GM21723 (cell line): ENCODE measurements around the gene UBE2V1.

Experiments used
- ATAC-seq: cut with Tn5 transposase; IDR thresholded peaks from one replicate; pipeline ENCODE4 v1.9.1; 2021; ENCODE audit warnings: mild to moderate bottlenecking, moderate library complexity; ENCODE audit not compliant: unreplicated experiment

The UBE2V1 gene

DNA sequence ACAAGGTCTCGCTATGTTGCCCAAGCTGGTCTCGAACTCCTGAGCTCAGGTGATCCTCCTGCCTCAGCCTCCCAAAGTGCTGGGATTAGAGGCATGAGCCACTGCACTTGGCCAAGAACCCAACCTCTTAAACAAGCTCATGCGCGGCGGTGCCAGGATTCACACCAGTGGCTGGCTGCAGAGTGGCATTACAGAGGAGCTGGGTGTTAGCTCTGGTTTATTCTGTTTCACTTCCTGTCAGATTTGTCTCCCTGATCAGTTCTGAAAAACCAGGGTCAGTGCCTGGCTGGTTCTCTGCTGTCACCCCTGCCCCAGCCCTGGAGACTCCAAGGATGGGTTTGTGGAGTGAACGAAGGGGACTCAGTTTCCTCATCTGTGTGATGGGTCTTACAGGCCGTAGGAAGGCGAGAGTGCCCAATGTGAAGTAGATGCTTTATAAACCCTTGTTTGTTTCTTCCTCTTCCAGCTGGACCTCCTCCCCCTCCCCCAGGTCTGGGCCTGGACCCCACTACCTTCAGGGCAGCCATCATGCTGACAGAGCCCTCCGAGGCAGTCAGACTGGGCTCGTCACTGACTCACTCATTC, 63.4 kb downstream of the UBE2V1 start:
- ATAC-seq: no peak

GRCh38 chr20:50048420-50049166, 64.4 kb downstream of the UBE2V1 start:
- ATAC-seq: no peak

DNA sequence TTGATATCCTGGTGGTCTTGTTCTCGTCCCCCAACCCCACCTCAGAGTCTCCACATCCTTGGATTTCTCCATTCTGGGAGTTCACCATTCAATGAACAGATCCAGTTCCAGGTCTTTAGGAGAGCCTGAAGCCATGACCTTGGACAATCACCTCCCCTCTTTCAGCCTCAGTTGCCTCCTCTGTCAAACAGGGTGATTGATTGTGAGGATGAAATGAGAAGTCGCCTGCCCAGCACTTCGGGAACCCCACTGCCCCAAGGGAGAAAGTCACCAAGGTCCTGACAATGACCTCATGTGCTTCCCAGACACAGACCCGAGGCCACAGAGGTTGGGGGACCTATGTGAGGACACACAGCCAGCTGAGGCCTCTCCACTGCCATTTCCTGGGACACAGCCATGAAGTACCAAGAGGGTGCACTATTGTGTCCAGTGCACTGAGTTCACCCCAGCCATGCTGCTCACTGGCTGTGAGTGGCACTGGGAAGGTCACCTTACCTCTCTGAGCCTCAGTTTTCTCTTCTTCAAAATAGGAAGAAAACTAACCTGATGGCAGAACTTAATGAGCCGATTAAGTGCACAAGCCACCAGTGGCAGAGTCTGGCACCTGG, 68.5 kb downstream of the UBE2V1 start:
- ATAC-seq: no peak

- ATAC-seq: no peak
Measured at GRCh38 chr20:50043573-50044352, 69.2 kb downstream of the UBE2V1 start.

DNA sequence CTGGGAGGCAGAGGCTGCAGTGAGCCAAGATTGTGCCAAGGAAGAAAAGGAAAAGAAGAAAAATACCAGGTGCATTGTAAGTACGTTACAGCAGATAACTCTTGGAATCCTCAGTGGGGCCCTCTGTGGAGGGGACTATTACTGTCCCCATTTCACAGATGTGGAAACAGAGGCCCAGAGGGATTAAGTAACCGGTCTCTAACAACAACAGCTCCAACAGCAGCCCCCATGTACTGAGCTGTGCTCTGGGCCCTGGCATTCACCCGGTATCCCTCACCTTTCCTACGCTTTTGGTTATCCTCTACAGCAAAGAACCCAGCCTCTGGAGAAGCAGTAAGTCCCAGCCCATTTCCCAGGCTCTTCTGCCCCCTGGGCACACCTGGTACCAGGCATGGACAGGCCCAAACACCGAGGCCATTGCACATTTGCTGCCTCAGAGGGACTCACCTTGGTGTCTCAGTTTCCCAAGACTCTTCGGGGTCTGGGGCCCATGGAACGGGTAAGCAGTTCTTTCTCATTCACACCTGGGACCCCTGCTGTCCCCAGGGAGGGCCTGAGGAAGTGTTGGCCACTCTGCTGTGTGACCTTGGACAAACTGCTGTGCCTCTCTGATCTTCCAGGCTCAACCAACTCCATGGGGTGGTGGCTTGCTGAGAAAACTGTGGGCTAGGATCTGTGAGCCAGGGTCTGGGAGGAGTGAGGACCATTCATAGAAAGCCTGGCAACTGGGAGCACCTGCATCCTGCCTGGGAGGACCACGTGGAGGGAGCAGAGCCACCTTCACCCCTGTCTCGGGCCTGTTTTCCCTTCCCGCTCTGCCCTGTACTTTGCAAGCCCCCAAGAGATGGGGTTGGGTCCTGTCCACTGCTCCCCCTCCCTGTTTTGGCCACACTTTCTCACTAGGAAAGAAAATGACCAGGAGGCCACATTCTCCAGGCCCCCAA, 70.3 kb downstream of the UBE2V1 start:
- no peak for ATAC-seq

DNA sequence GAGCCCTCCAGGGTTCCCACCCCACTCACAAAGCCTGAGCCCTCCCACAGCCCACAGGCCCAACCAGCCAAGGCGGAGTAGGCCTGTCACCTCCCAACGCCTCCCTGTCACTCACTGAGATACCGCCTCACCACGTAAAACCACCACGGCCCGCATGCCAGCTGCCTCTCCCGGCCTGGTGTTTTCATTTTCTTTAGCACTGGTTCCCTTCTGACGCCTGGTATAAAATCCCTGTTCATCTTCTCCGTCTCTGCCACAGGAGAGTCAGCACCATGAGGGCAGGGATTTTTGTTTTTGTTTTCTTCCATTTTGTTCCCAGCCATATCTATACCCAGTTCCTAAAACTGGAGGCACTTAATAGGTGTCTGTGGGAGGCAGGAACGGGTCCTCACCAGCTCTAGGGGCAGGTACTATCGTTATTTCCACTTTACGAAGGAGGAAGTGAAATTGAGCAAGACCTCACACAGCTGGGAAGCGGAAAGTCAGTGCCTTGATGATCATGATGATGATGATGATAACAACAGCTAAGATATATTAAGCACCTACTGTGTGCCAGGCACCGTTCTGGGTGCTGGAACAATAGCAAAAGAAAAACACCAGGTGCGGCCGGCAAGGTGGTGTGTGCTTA, 71.6 kb downstream of the UBE2V1 start:
- peak; percentile 40 for ATAC-seq

DNA sequence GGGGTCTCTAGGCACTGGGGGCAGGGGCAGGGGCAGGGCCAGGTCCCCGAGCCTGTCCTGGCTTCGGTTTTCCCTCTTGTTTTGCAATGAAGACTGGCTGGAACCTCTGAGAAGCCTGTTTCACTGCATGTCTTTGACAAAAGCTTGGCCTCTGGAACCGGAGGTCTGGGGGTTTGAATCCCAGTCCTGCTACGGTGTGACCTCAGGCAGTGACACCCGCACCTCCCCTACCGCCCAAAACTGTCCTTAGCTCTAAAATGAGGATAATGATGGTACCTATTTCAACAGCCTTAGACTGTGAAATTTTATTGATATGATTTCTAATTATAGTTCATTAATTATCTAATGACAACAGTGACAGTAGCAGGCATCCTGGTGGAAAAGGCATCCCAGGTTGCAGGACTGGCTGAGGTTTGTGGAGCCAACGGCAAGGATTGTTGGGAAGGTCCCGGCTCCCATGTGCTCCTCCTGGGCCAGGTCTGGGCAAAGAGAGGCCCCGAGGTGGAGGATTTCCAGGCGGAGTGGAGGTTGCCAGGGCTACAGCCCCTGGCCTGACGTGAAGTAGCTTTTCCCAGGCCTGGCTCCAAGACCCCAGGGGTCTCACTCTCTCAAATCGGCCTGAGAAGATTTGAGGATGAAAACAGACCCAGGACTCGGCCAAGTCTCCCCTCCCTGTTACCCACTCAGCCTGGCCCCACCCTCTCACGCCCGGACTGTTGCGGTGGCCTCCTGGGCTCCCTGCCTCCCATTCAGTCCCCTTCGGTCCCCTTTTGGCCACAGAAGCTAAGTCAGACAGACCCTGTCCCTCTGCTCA, 72.3 kb downstream of the UBE2V1 start:
- no peak for ATAC-seq

GRCh38 chr20:50039706-50040431, 73.1 kb downstream of the UBE2V1 start:
- no peak for ATAC-seq

GRCh38 chr20:50038574-50038991, 74.4 kb downstream of the UBE2V1 start:
- no peak for ATAC-seq

DNA sequence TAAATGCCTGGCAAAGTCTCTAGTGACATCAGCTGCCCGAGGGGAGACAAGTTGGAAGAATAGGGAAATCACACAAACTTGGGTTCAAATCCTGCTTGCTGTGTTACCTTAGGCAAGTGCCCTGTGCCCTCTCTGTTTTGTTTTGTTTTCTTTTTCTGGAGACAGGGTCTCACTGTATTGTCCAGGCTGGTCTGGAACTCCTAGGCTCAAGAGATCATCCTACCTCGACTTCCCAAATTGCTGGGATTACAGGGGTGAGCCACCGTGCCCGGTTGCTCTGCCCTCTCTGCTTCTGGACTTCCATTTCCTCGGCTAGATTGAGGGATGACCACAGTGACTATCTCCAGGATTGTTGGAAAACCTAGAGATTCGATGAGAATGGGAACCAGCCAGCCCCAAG, 74.8 kb downstream of the UBE2V1 start:
- no peak for ATAC-seq

GRCh38 chr20:50037575-50037974, 75.4 kb downstream of the UBE2V1 start:
- no peak for ATAC-seq

DNA sequence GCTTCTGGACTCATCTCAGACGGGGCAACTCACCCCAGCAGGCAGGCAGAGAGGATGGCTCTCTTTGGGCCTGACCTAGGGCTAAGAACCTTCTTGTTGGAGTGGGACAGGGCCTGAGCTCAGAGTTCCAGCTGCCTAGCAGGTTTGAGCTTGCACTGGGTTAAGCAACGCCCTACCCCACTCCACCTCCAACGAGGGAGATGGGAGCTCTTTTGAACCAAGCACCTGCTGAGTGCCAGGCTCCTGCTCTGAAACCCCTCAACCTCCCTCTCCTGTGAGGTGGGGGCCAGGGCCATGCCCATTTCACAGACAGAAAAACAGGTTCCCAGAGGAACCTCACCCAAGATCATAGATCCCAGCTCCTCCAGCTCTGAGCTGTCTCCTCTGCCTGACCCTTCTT, 75.8 kb downstream of the UBE2V1 start:
- ATAC-seq: no peak

- no peak for ATAC-seq
Measured at GRCh38 chr20:50036703-50037102, 76.2 kb downstream of the UBE2V1 start.

DNA sequence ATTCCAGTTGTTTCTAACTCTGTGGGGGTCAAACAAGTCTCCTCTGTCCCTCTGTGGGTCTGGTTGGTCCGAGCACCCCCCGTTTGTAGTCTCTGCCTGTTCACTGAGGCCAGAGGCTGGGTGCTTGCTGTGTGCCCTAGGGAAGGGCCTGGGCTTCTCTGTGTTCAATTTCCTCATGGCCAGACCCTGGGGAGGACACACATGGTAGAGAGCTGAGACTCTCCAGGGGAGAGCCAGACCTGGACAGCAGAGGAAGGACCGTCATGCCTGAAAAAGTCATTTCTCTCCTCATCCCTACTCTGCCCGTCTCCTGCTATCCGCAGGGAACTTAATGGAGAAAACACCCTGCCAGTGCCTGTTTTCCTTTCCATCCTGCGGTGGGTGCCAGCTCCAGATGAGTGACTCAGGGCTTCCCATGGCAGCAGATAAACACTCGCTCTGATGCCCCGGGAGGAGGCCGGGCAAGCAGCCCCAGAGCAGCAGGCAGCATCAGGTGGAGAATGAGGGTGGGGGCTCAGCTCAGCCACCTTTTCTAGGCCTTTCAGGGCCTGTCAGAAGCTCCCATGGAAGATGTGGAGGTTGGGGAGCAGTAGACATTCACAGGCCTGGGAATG, 78.3 kb downstream of the UBE2V1 start:
- no peak for ATAC-seq

DNA sequence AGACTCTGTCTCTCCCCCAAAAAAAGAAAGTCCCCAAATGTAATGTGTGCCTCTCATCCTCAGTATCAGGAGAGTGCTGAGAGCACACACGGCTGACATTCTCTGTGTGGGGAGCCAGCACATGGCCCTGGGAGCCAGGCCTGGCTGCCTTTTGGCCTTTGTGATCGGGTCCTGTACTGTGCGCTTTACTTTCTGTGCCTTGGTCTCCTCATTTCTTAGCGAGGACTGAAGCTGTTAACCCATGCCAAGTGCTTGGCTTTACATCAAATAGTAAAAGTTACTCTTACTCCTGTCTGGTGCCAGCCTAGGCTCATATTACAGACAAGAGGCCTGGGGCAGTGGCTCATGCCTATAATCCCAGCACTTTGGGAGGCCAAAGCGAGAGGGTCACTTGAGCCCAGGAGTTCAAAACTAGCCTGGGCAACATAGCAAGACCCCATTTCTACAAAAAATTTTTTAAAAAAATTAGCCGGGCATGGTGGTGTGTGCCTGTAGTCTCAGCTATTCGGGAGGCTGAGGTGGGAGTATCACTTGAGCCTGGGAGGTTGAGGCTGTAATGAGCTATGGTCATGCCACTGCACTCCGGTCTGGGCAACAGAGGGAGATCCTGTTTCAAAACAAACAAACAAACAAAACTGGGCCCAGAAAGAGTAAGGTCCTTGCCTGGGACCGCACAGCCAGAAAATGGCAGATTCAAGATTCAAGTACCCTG, 79.8 kb downstream of the UBE2V1 start:
- ATAC-seq: no peak
